ENCODE results near the gene LOXHD1. TPM values are rescaled to one million over a fixed set of nuclear protein-coding genes. Genes with fewer than 3 reads are reported as not detected.

Gene LOXHD1
- total and polyA plus RNA-seq, 3 donors from 2014 or later = 11.3 to 59.4 (median 29.6) TPM

- Histone ChIP-seq H3K36me3 (ENCODE audit: low read depth, missing control alignments) (no peaks in the 10 kb centered on the region), H3K4me3 (no peak overlapping the region), H3K9me3 (no peaks in the 10 kb centered on the region), H3K27me3 (no peaks in the 10 kb centered on the region), H3K4me1 (no peaks in the 10 kb centered on the region), H3K27ac (no peak overlapping the region)
- no peak for DNase-seq
- TF ChIP-seq CTCF (IDR thresholded peaks at IDR 0.05) (no peak), POLR2A (IDR thresholded peaks at IDR 0.05) (no peak)
- intact Hi-C loops (cut with DNase I; ENCODE audit: low total_unique reads) = no loop called here
These were observed 140.5 kb downstream of the LOXHD1 start for GRCh38 chr18:46516555-46516954.

DNA sequence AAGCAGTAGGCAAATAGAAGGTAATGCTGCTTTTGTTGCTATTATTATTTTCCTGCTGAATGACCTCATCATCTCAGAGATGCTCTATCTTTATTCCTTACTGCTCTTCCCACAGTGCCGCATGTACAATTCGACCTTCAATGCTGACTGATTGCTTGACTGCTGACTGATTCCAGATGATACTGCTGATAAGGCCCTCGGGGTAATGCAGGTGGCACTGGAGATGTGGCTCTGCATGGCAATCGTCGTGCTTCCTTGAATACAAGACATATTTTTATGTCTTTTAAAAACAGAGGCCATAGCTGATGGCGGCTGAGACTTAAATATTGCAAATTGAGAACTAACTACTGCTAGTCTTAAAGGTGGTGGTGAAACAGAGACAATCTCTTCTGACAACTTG, 146.6 kb downstream of the LOXHD1 start:
- intact Hi-C loops (cut with DNase I; ENCODE audit: low total_unique reads) = no loop called here
- TF ChIP-seq CTCF (IDR thresholded peaks at IDR 0.05) (no peak), POLR2A (IDR thresholded peaks at IDR 0.05) (no peak)
- Histone ChIP-seq H3K27me3 (no peaks in the 10 kb centered on the region), H3K9me3 (no peaks in the 10 kb centered on the region), H3K4me3 (no peak overlapping the region), H3K27ac (no peak overlapping the region), H3K36me3 (ENCODE audit: low read depth, missing control alignments) (no peaks in the 10 kb centered on the region), H3K4me1 (no peaks in the 10 kb centered on the region)
- WGBS, 2 donors = 76 to 81% methylated on average over 6 of the region's 6 CpGs
- DNase-seq = no peak

GRCh38 chr18:46509530-46509929, 147.5 kb downstream of the LOXHD1 start:
- WGBS, 2 donors = 86 to 87% methylated on average over 5 to 6 of the region's 6 CpGs
- TF ChIP-seq CTCF (IDR thresholded peaks at IDR 0.05) = no peak
- TF ChIP-seq POLR2A (IDR thresholded peaks at IDR 0.05) = no peak
- Histone ChIP-seq H3K36me3 (ENCODE audit: low read depth, missing control alignments) (no peaks in the 10 kb centered on the region), H3K27ac (no peak overlapping the region), H3K9me3 (no peaks in the 10 kb centered on the region), H3K4me1 (no peaks in the 10 kb centered on the region), H3K27me3 (no peaks in the 10 kb centered on the region), H3K4me3 (no peak overlapping the region)
- intact Hi-C loops (cut with DNase I; ENCODE audit: low total_unique reads) = no loop called here
- DNase-seq = no peak

DNA sequence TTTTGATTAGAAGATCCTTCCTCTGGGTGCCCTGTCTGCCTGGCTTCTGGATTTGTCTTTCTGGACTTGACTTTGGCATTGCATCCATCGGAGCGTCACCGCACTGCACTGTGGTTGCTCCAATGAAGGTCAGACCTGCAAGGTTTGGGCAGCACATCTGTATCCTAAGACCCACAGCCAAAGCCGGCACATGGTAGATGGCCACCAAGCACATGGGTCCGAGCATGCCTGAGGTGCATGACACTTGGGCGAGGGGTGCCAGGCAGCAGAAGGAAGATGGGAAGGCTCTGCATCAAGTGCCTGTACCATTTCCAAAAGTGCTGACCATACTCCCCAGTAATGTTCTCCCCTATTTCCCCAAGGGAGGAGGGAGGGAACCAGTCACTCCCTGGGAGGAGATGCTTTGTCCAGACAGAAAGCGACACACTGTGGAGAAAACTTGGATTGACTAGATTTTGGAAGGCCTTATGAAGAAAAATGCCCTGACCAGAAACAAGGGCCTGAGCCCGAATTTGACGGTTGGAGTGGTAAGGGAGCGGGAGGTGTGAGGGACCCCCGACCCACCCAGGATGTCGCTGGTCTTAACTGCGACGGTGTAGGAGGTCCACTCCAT, 149.9 kb downstream of the LOXHD1 start:
- no peak for TF ChIP-seq CTCF (IDR thresholded peaks at IDR 0.05)
- TF ChIP-seq POLR2A (IDR thresholded peaks at IDR 0.05) = no peak
- intact Hi-C loops (cut with DNase I; ENCODE audit: low total_unique reads) = no loop called here
- Histone ChIP-seq H3K9me3 (no peaks in the 10 kb centered on the region), H3K27me3 (no peaks in the 10 kb centered on the region), H3K4me3 (no peak overlapping the region), H3K27ac (no peak overlapping the region), H3K4me1 (no peaks in the 10 kb centered on the region), H3K36me3 (ENCODE audit: low read depth, missing control alignments) (no peaks in the 10 kb centered on the region)
- DNase-seq = no peak
- 89 to 95% methylated on average over 14 of the region's 14 CpGs for WGBS, 2 donors

GRCh38 chr18:46502444-46502843, 154.6 kb downstream of the LOXHD1 start:
- no peak for TF ChIP-seq CTCF (IDR thresholded peaks at IDR 0.05)
- no peak for TF ChIP-seq POLR2A (IDR thresholded peaks at IDR 0.05)
- Histone ChIP-seq H3K27ac (no peak overlapping the region), H3K27me3 (no peaks in the 10 kb centered on the region), H3K4me1 (no peaks in the 10 kb centered on the region), H3K36me3 (ENCODE audit: low read depth, missing control alignments) (no peaks in the 10 kb centered on the region), H3K4me3 (no peak overlapping the region), H3K9me3 (no peaks in the 10 kb centered on the region)
- 20 to 30% methylated on average over 2 of the region's 2 CpGs for WGBS, 2 donors
- no peak for DNase-seq
- intact Hi-C loops (cut with DNase I; ENCODE audit: low total_unique reads) = no loop called here

Measured in testis (tissue), 3 donors.